ENCODE measurements around the gene UBLCP1.

Gene UBLCP1

GRCh38 chr5:159316519-159317383 lies 53.7 kb downstream of the UBLCP1 start:
- DNase-seq = no peak

GRCh38 chr5:159317849-159318248 lies 54.8 kb downstream of the UBLCP1 start:
- no peak for DNase-seq

- DNase-seq = no peak
Observed at GRCh38 chr5:159318448-159318847, 55.4 kb downstream of the UBLCP1 start.

- no peak for DNase-seq
Observed at GRCh38 chr5:159319363-159319762, 56.3 kb downstream of the UBLCP1 start.

GRCh38 chr5:159319832-159320231 lies 56.7 kb downstream of the UBLCP1 start:
- no peak for DNase-seq

GRCh38 chr5:159322180-159322579 lies 59.1 kb downstream of the UBLCP1 start:
- DNase-seq = no peak

GRCh38 chr5:159324102-159324755 lies 61.1 kb downstream of the UBLCP1 start:
- peak; percentile 49 for DNase-seq

- DNase-seq = no peak
Observed at GRCh38 chr5:159324986-159325385, 61.9 kb downstream of the UBLCP1 start.

- no peak for DNase-seq
Observed at GRCh38 chr5:159330131-159330800, 67.2 kb downstream of the UBLCP1 start, which contains the start of gene IL12B. IL12B (minus strand) TSS chr5:159330487; CDS start chr5:159326782, 3,705 bp downstream.

- no peak for DNase-seq
Observed at GRCh38 chr5:159331093-159331973, 68.2 kb downstream of the UBLCP1 start.

- DNase-seq = no peak
Observed at GRCh38 chr5:159332800-159333544, 69.9 kb downstream of the UBLCP1 start.

- DNase-seq = no peak
Observed at GRCh38 chr5:159333545-159333925, 70.4 kb downstream of the UBLCP1 start.

Measured in amniotic stem cell (primary cell).